HepG2 (cell line): ENCODE data around the gene CTSW. TPM values are rescaled to one million over a fixed set of nuclear protein-coding genes. Genes with fewer than 3 reads are reported as not detected.
A peak's percentile ranks its signal among the peaks of the same experiment; 100 is the strongest.

Experiments used
- ARHGAP35 ChIP-seq: sonication (generic); formaldehyde crosslinking; IDR thresholded peaks from 2 replicates; pipeline ENCODE4 v1.9.0; 2022; ENCODE audit warnings: mild to moderate bottlenecking, inconsistent platforms, moderate library complexity, missing genetic modification reagents, borderline replicate concordance
- ATF7 ChIP-seq, 2 experiments: fragments of 450-650 bp in 1 of 2; sonication (generic) in 1 of 2; formaldehyde crosslinking in 1 of 2; IDR thresholded peaks; 2 replicates each; pipeline versions ENCODE4 v1.4.0 to v1.6.1; 2016 to 2020; ENCODE audit warnings: antibody characterized with exemption in 1 of 2, mild to moderate bottlenecking in 1 of 2, missing genetic modification reagents in 1 of 2
- ATM ChIP-seq: fragments of 450-650 bp; IDR thresholded peaks from 2 replicates; pipeline ENCODE4 v1.7.1; 2017; ENCODE audit warnings: mild to moderate bottlenecking, borderline replicate concordance
- EZH2 ChIP-seq: conservative IDR thresholded peaks from 2 replicates; pipeline ENCODE4 v1.6.1; 2012; ENCODE audit warnings: mild to moderate bottlenecking, low read depth, low read length, moderate library complexity
- HCFC1 ChIP-seq: fragments of 150-350 bp; IDR thresholded peaks from 2 replicates; pipeline ENCODE4 v1.6.1; 2014; ENCODE audit warnings: low read depth, low read length
- MED13 ChIP-seq: sonication (generic); formaldehyde crosslinking; IDR thresholded peaks from 2 replicates; pipeline ENCODE4 v1.5.0; 2020; ENCODE audit warnings: missing genetic modification reagents
- PRPF4 ChIP-seq: fragments of 200-400 bp; formaldehyde crosslinking; IDR thresholded peaks from 2 replicates; pipeline ENCODE4 v1.6.1; 2016; ENCODE audit warnings: low read length, low read depth; ENCODE audit not compliant: poor library complexity, severe bottlenecking
- REL ChIP-seq: sonication (generic); formaldehyde crosslinking; conservative IDR thresholded peaks from 2 replicates; pipeline ENCODE4 v1.8.0; 2022; ENCODE audit warnings: mild to moderate bottlenecking, missing genetic modification reagents, moderate library complexity
- TEAD2 ChIP-seq: sonication (generic); formaldehyde crosslinking; IDR thresholded peaks from 2 replicates; pipeline ENCODE4 v1.9.0; 2021; ENCODE audit warnings: missing genetic modification reagents
- ZNF234 ChIP-seq: sonication (generic); formaldehyde crosslinking; conservative IDR thresholded peaks from 2 replicates; pipeline ENCODE4 v1.5.1; 2020; ENCODE audit warnings: mild to moderate bottlenecking, missing genetic modification reagents
- ZNF33B ChIP-seq: sonication (generic); formaldehyde crosslinking; IDR thresholded peaks from 2 replicates; pipeline ENCODE4 v1.5.1; 2020; ENCODE audit warnings: mild to moderate bottlenecking, missing genetic modification reagents
- ZNF616 ChIP-seq: sonication (generic); formaldehyde crosslinking; IDR thresholded peaks from 2 replicates; pipeline ENCODE4 v1.5.0; 2020; ENCODE audit warnings: low read depth, mild to moderate bottlenecking, missing genetic modification reagents
- polyA plus RNA-seq, 8 experiments: library from polyadenylated mRNA; depleted of rRNA in 3 of 8; stranded (reverse) in 7 of 8; unstranded in 1 of 8; fragments of >200 nt; fragmentation: Illumina TruSeq in 4 of 8; extraction: Trizol in 4 of 8; gene quantifications; 2 replicates each; pipeline versions ENCODE4 v1.2.1 to v1.2.3, GENCODE V29; 2011 to 2016; ENCODE audit warnings: low read depth in 4 of 8, missing spikeins in 1 of 8, mixed read lengths in 1 of 8; ENCODE audit not compliant: insufficient read depth in 1 of 8
- total RNA-seq, 5 experiments: library from RNA; depleted of rRNA; stranded (reverse); fragments of >200 nt; fragmentation: Illumina TruSeq; extraction: Trizol; gene quantifications; 2 replicates each; pipeline ENCODE4 v1.2.3, GENCODE V29; 2016; ENCODE audit warnings: low read depth in 1 of 5
- TF ChIP-seq, protein P1 (sequence below): sonication (generic); formaldehyde crosslinking; IDR thresholded peaks from 2 replicates; pipeline ENCODE4 v1.5.1; 2020; ENCODE audit warnings: missing genetic modification reagents, mild to moderate bottlenecking, borderline replicate concordance
- TF ChIP-seq, protein P2 (sequence below): sonication (generic); formaldehyde crosslinking; IDR thresholded peaks from 2 replicates; pipeline ENCODE4 v1.5.0; 2020; ENCODE audit warnings: mild to moderate bottlenecking, missing genetic modification reagents, borderline replicate concordance

The CTSW gene
- total and polyA plus RNA-seq, 2 of the 13 experiments (the other 11 are each of a cell fraction or from before 2014, with no cell fraction given) = 0.09 TPM; not detected in 1

GRCh38 chr11:65919141-65919572 lies 39.5 kb downstream of the CTSW start, which contains the start of gene DRAP1 (continued):
- TF ChIP-seq, protein P1, sequence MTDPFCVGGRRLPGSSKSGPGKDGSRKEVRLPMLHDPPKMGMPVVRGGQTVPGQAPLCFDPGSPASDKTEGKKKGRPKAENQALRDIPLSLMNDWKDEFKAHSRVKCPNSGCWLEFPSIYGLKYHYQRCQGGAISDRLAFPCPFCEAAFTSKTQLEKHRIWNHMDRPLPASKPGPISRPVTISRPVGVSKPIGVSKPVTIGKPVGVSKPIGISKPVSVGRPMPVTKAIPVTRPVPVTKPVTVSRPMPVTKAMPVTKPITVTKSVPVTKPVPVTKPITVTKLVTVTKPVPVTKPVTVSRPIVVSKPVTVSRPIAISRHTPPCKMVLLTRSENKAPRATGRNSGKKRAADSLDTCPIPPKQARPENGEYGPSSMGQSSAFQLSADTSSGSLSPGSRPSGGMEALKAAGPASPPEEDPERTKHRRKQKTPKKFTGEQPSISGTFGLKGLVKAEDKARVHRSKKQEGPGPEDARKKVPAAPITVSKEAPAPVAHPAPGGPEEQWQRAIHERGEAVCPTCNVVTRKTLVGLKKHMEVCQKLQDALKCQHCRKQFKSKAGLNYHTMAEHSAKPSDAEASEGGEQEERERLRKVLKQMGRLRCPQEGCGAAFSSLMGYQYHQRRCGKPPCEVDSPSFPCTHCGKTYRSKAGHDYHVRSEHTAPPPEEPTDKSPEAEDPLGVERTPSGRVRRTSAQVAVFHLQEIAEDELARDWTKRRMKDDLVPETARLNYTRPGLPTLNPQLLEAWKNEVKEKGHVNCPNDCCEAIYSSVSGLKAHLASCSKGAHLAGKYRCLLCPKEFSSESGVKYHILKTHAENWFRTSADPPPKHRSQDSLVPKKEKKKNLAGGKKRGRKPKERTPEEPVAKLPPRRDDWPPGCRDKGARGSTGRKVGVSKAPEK (CRISPR knock-in tag) = no peak
- TF ChIP-seq, protein P2, sequence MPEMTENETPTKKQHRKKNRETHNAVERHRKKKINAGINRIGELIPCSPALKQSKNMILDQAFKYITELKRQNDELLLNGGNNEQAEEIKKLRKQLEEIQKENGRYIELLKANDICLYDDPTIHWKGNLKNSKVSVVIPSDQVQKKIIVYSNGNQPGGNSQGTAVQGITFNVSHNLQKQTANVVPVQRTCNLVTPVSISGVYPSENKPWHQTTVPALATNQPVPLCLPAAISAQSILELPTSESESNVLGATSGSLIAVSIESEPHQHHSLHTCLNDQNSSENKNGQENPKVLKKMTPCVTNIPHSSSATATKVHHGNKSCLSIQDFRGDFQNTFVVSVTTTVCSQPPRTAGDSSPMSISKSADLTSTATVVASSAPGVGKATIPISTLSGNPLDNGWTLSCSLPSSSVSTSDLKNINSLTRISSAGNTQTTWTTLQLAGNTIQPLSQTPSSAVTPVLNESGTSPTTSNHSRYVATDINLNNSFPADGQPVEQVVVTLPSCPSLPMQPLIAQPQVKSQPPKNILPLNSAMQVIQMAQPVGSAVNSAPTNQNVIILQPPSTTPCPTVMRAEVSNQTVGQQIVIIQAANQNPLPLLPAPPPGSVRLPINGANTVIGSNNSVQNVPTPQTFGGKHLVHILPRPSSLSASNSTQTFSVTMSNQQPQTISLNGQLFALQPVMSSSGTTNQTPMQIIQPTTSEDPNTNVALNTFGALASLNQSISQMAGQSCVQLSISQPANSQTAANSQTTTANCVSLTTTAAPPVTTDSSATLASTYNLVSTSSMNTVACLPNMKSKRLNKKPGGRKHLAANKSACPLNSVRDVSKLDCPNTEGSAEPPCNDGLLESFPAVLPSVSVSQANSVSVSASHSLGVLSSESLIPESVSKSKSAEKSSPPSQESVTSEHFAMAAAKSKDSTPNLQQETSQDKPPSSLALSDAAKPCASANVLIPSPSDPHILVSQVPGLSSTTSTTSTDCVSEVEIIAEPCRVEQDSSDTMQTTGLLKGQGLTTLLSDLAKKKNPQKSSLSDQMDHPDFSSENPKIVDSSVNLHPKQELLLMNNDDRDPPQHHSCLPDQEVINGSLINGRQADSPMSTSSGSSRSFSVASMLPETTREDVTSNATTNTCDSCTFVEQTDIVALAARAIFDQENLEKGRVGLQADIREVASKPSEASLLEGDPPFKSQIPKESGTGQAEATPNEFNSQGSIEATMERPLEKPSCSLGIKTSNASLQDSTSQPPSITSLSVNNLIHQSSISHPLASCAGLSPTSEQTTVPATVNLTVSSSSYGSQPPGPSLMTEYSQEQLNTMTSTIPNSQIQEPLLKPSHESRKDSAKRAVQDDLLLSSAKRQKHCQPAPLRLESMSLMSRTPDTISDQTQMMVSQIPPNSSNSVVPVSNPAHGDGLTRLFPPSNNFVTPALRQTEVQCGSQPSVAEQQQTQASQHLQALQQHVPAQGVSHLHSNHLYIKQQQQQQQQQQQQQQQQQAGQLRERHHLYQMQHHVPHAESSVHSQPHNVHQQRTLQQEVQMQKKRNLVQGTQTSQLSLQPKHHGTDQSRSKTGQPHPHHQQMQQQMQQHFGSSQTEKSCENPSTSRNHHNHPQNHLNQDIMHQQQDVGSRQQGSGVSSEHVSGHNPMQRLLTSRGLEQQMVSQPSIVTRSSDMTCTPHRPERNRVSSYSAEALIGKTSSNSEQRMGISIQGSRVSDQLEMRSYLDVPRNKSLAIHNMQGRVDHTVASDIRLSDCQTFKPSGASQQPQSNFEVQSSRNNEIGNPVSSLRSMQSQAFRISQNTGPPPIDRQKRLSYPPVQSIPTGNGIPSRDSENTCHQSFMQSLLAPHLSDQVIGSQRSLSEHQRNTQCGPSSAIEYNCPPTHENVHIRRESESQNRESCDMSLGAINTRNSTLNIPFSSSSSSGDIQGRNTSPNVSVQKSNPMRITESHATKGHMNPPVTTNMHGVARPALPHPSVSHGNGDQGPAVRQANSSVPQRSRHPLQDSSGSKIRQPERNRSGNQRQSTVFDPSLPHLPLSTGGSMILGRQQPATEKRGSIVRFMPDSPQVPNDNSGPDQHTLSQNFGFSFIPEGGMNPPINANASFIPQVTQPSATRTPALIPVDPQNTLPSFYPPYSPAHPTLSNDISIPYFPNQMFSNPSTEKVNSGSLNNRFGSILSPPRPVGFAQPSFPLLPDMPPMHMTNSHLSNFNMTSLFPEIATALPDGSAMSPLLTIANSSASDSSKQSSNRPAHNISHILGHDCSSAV (CRISPR knock-in tag) = no peak
- TF ChIP-seq MED13 (peak; percentile 74), ATF7 (IDR thresholded peaks at IDR 0.05) (no peak), ATF7 (CRISPR knock-in tag; IDR thresholded peaks at IDR 0.05) (no peak), ZNF33B (CRISPR knock-in tag) (peak; percentile 65; the same call in 1 of the 2 replicates), TEAD2 (CRISPR knock-in tag) (no peak), HCFC1 (peak; percentile 56), ARHGAP35 (no peak), ZNF616 (peak; percentile 77; the same call in 1 of the 2 replicates), EZH2 (no peak), ZNF234 (CRISPR knock-in tag) (no peak), PRPF4 (no peak), ATM (no peak), REL (CRISPR knock-in tag) (no peak)
